Vagina (tissue), 2 donors: ENCODE data around the gene HNRNPM. TPM values are rescaled to one million over a fixed set of nuclear protein-coding genes. Genes with fewer than 3 reads are reported as not detected.

Experiments
- DNase-seq, 2 donors: peaks; one replicate each; pipeline ENCODE4 v3.0.0-alpha.2; 2017; ENCODE audit errors: extremely low spot score in 2 of 2
- H3K27ac ChIP-seq: fragments of 200-600 bp; sonication (generic); one replicate; pipeline ENCODE4 v1.5.1; 2019
- H3K27me3 ChIP-seq: fragments of 200-600 bp; sonication (generic); one replicate; pipeline ENCODE4 v1.5.1; 2019
- H3K36me3 ChIP-seq, 2 donors: fragments of 200-600 bp; sonication (generic); one replicate each; pipeline ENCODE4 v1.5.1; 2017 to 2019
- H3K4me1 ChIP-seq: fragments of 200-600 bp; sonication (generic); one replicate; pipeline ENCODE4 v1.5.1; 2019
- H3K4me3 ChIP-seq, 2 donors: fragments of 200-600 bp; sonication (generic); 1 replicate in 1 of 2; 2 replicates in 1 of 2; pipeline ENCODE4 v1.5.1; 2016 to 2019
- H3K9me3 ChIP-seq: fragments of 200-600 bp; sonication (generic); one replicate; pipeline ENCODE4 v1.5.1; 2019
- POLR2A ChIP-seq, 2 donors: fragments of 450-650 bp; IDR thresholded peaks; one replicate each; pipeline ENCODE4 v1.6.1; 2017; ENCODE audit warnings: antibody characterized with exemption in 2 of 2, mild to moderate bottlenecking in 2 of 2, moderate library complexity in 2 of 2
- POLR2AphosphoS5 ChIP-seq, 2 donors: sonication (generic); formaldehyde crosslinking; IDR thresholded peaks; one replicate each; pipeline ENCODE4 v1.9.0; 2017; ENCODE audit warnings: antibody characterized with exemption in 2 of 2, mild to moderate bottlenecking in 2 of 2, low read depth in 1 of 2; ENCODE audit not compliant: insufficient read depth in 1 of 2
- intact Hi-C: fragments of 100-400 bp; cut with DNase I; formaldehyde crosslinking; loops from one replicate; pipeline ENCODE4 v1.15.1; 2023
- total RNA-seq: library from RNA; depleted of rRNA; stranded (reverse); fragments of >200 nt; gene quantifications from one replicate; pipeline ENCODE4 v1.2.3, GENCODE V29; 2016
- TF ChIP-seq, protein P1 (sequence below), 3 experiments: fragments of 450-650 bp in 2 of 3; fragments of 200-600 bp in 1 of 3; sonication (generic) in 1 of 3; IDR thresholded peaks; one replicate each; pipeline ENCODE4 v1.5.1; 2017 to 2019; ENCODE audit warnings: antibody characterized with exemption in 3 of 3, mild to moderate bottlenecking in 2 of 3, moderate library complexity in 2 of 3

The HNRNPM gene
- total RNA-seq, 1 donor from 2014 or later: 140 TPM

DNA sequence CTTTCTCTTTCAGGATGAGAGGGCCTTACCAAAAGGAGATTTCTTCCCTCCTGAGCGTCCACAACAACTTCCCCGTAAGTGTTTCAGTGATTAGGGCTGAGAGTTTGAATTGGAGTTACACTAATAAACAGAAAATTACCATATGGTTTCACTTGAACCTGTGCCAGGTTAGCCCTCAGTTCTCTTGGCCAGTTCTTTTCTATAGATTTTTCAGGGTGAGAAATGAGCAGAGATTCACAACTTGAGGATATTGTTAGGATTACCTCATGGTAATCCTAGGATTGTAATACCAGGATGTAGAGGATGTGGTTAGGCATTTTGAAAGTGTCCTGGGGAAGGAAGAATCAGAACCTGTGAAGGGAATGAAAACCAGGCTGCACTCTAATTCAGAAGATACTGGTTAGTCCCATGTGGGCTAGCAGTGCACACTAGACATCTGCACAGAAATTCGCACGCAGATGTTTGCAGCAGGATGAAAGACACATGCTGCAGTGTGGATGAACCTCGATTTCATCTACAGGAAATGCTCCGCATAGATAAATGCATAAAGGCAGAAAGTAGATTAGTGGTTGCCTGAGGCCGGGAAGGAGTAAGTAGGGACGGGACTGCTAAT, 24.1 kb downstream of the HNRNPM start:
- intact Hi-C loops: no loop called here
- TF ChIP-seq POLR2A (IDR thresholded peaks at IDR 0.05) (no peak), POLR2AphosphoS5 (IDR thresholded peaks at IDR 0.05; ENCODE audit: insufficient read depth in 1 of 2, low read depth in 1 of 2) (no peak)
- TF ChIP-seq, protein P1, sequence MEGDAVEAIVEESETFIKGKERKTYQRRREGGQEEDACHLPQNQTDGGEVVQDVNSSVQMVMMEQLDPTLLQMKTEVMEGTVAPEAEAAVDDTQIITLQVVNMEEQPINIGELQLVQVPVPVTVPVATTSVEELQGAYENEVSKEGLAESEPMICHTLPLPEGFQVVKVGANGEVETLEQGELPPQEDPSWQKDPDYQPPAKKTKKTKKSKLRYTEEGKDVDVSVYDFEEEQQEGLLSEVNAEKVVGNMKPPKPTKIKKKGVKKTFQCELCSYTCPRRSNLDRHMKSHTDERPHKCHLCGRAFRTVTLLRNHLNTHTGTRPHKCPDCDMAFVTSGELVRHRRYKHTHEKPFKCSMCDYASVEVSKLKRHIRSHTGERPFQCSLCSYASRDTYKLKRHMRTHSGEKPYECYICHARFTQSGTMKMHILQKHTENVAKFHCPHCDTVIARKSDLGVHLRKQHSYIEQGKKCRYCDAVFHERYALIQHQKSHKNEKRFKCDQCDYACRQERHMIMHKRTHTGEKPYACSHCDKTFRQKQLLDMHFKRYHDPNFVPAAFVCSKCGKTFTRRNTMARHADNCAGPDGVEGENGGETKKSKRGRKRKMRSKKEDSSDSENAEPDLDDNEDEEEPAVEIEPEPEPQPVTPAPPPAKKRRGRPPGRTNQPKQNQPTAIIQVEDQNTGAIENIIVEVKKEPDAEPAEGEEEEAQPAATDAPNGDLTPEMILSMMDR (IDR thresholded peaks at IDR 0.05): no peak

DNA sequence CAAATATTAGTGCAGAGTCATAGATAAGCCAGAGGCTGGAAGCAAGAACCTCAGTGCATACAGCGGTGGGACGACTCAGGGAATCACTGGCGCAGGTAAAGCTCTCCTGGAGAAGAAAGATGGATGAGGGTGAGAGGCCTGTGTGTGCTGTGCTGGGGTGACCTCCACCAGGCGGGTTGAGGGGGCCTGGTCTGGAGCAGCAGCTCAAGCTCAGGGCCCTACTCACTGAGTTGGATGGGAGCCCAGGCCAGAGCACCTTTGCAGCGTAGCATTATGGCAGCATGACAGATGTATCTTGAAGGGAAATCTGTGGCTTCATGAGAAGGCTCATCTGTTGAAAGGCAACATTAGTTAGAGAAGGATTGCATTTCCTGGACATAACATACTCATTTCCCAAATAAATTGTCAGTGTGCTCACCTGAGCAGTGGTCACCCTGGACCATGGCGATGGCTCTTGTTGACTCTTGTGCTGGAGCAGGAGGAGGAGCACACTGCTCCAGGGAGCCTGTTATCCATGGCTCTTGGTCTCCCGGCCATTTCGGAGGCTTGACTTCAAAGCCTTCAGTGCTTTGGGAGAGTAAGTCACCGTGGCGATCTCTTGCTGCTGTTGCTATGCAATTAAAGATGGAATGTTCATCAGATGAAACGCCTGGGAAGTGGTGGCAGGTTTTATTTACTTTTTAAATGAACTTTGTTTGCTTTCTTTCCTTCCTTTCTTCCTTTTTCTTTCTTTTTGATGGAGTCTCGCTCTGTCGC, 25.0 kb downstream of the HNRNPM start:
- H3K27me3 ChIP-seq: no peaks in the 10 kb centered on the region
- no peak overlapping the region for H3K4me3 ChIP-seq
- H3K36me3 ChIP-seq: peaks cover 4 to 90% of the 10 kb centered on the region in 2 donors
- H3K4me1 ChIP-seq: no peaks in the 10 kb centered on the region
- no peak overlapping the region for H3K27ac ChIP-seq
- TF ChIP-seq POLR2A (IDR thresholded peaks at IDR 0.05): no peak
- TF ChIP-seq, protein P1 (IDR thresholded peaks at IDR 0.05): no peak
- no peak for TF ChIP-seq POLR2AphosphoS5 (IDR thresholded peaks at IDR 0.05; ENCODE audit: insufficient read depth in 1 of 2, low read depth in 1 of 2)
- no peak for DNase-seq
- intact Hi-C loops: no loop called here
- H3K9me3 ChIP-seq: no peaks in the 10 kb centered on the region

More for the DNA sequence above, 24.1 kb downstream of the HNRNPM start:
- no peaks in the 10 kb centered on the region for H3K9me3 ChIP-seq
- no peak overlapping the region for H3K27ac ChIP-seq
- H3K4me1 ChIP-seq: no peaks in the 10 kb centered on the region
- H3K27me3 ChIP-seq: no peaks in the 10 kb centered on the region
- DNase-seq: no peak
- no peak overlapping the region for H3K4me3 ChIP-seq
- H3K36me3 ChIP-seq: peaks cover 4 to 90% of the 10 kb centered on the region in 2 donors

DNA sequence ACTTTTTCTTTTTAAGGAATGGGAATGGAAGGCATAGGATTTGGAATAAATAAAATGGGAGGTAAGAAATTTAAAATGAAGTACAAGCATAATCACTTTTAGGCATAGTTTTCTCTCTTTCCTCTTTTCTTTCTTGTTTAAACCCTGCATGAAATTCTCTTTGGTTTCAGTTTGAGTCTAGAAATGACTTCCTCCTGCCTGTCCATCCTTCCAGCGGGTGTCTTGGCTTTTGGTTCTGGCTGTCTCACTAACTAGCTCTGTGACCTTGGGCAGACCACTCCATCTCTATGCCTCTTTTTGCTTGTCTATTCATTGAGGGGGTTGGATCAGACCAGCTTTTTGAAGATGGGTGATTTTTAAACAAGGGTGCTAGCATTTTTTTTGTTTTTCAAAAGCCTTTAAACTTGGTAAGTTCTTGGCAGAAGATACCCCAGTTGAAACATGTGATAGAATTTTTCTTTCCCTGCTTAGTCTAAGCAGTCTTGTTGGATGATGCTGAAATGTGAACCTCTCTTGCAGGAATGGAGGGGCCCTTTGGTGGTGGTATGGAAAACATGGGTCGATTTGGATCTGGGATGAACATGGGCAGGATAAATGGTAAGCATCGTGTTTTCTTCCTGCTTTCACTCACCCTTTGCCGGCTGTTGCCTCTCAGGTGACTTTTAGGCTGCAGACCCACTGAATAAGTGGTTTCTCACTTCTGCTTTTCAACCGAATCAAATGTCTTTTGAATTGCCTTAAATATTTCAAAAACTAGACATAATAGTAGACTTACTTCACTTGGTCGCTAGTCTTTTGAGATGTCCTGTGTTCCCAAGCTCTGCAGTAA, 29.1 kb downstream of the HNRNPM start:
- Histone ChIP-seq H3K36me3 (peaks cover 0 to 75% of the 10 kb centered on the region in 2 donors), H3K27me3 (no peaks in the 10 kb centered on the region), H3K9me3 (no peaks in the 10 kb centered on the region), H3K27ac (no peak overlapping the region), H3K4me3 (no peak overlapping the region), H3K4me1 (peaks cover 11% of the 10 kb centered on the region)
- DNase-seq: no peak
- TF ChIP-seq, protein P1 (IDR thresholded peaks at IDR 0.05): no peak
- no peak for TF ChIP-seq POLR2AphosphoS5 (IDR thresholded peaks at IDR 0.05; ENCODE audit: insufficient read depth in 1 of 2, low read depth in 1 of 2)
- intact Hi-C loops: no loop called here

DNA sequence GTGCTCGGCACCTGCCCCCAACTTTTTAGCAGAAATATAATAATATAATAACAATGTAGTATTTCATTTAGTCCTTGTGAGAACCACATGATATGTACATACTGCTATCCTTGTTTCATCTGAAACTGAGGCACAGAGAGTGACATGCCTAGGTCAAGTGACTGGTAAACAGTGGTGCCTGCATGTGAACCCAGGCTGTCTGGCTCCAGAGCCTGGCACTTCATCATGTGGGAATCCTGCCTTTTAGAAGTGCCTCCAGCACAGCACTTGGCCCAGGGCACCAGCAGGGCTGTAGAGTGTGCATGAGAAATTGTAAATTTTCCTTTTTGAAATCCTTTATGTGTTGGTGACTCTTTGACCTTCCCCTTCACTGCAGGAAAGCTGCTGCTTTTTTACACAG, 30.2 kb downstream of the HNRNPM start:
- TF ChIP-seq, protein P1 (IDR thresholded peaks at IDR 0.05): no peak
- TF ChIP-seq POLR2A (IDR thresholded peaks at IDR 0.05) (no peak), POLR2AphosphoS5 (IDR thresholded peaks at IDR 0.05; ENCODE audit: insufficient read depth in 1 of 2, low read depth in 1 of 2) (no peak)
- intact Hi-C loops: no loop called here
- H3K27me3 ChIP-seq: no peaks in the 10 kb centered on the region
- no peaks in the 10 kb centered on the region for H3K9me3 ChIP-seq
- DNase-seq: no peak
- peaks cover 19% of the 10 kb centered on the region for H3K4me1 ChIP-seq
- no peak overlapping the region for H3K27ac ChIP-seq
- H3K4me3 ChIP-seq: no peak overlapping the region
- peaks cover 0 to 67% of the 10 kb centered on the region in 2 donors for H3K36me3 ChIP-seq
